Tibial nerve (tissue), 4 donors: Measurements from ENCODE around the gene PAPPA2. TPM values are rescaled to one million over a fixed set of nuclear protein-coding genes. Genes with fewer than 3 reads are reported as not detected.

ENCODE experiments used
- DNase-seq, 2 donors: peaks; one replicate each; pipeline ENCODE4 v3.0.0-alpha.2; 2019; ENCODE audit warnings: low spot score in 2 of 2
- H3K27ac ChIP-seq, 4 donors: fragments of 200-600 bp; sonication (generic) in 3 of 4; one replicate each; pipeline ENCODE4 v1.5.1; 2017 to 2019; ENCODE audit warnings: mild to moderate bottlenecking in 1 of 4
- H3K27me3 ChIP-seq, 2 donors: fragments of 200-600 bp; sonication (generic) in 1 of 2; one replicate each; pipeline versions ENCODE4 v1.5.1 to v1.6.0; 2017 to 2019
- H3K36me3 ChIP-seq, 3 donors: fragments of 200-600 bp; sonication (generic); one replicate each; pipeline ENCODE4 v1.5.1; 2018 to 2019
- H3K4me1 ChIP-seq, 4 donors: fragments of 200-600 bp; sonication (generic) in 3 of 4; one replicate each; pipeline ENCODE4 v1.5.1; 2017 to 2019
- H3K4me3 ChIP-seq, 4 donors: fragments of 200-600 bp; sonication (generic) in 3 of 4; one replicate each; pipeline ENCODE4 v1.5.1; 2017 to 2019; ENCODE audit warnings: mild to moderate bottlenecking in 1 of 4, moderate library complexity in 1 of 4
- H3K9me3 ChIP-seq, 4 donors: fragments of 200-600 bp; sonication (generic) in 3 of 4; one replicate each; pipeline ENCODE4 v1.5.1; 2017 to 2019
- EP300 ChIP-seq, 2 donors: sonication (generic); formaldehyde crosslinking; IDR thresholded peaks; one replicate each; pipeline ENCODE4 v1.6.1; 2017; ENCODE audit warnings: antibody characterized with exemption in 2 of 2, mild to moderate bottlenecking in 1 of 2
- POLR2A ChIP-seq, 2 donors: fragments of 450-650 bp; IDR thresholded peaks; one replicate each; pipeline ENCODE4 v1.6.1; 2017; ENCODE audit warnings: antibody characterized with exemption in 2 of 2, mild to moderate bottlenecking in 2 of 2, moderate library complexity in 2 of 2
- WGBS, 2 donors: methylation state at CpG; one replicate each; pipeline ENCODE4 v1.1.5; 2018; 5-methylcytosine and 5-hydroxymethylcytosine counted together
- total RNA-seq, 4 donors: library from RNA; depleted of rRNA; stranded (reverse); fragments of >200 nt; gene quantifications; one replicate each; pipeline ENCODE4 v1.1.0, GENCODE V29; 2016
- TF ChIP-seq, protein P1 (sequence below), 5 experiments: fragments of 200-600 bp in 3 of 5; fragments of 450-650 bp in 2 of 5; sonication (generic) in 3 of 5; IDR thresholded peaks; one replicate each; pipeline ENCODE4 v1.5.1; 2016 to 2019; ENCODE audit warnings: antibody characterized with exemption in 5 of 5, mild to moderate bottlenecking in 3 of 5, moderate library complexity in 2 of 5

Gene PAPPA2
- total RNA-seq, 4 donors from 2014 or later, result 0.20 to 0.90 (median 0.21) TPM

GRCh38 chr1:176471338-176472121 lies 8.6 kb downstream of the PAPPA2 start:
- Histone ChIP-seq H3K27ac (no peak overlapping the region), H3K9me3 (no peaks in the 10 kb centered on the region), H3K4me1 (no peaks in the 10 kb centered on the region), H3K27me3 (no peaks in the 10 kb centered on the region), H3K36me3 (no peaks in the 10 kb centered on the region), H3K4me3 (no peak overlapping the region)
- TF ChIP-seq, protein P1, sequence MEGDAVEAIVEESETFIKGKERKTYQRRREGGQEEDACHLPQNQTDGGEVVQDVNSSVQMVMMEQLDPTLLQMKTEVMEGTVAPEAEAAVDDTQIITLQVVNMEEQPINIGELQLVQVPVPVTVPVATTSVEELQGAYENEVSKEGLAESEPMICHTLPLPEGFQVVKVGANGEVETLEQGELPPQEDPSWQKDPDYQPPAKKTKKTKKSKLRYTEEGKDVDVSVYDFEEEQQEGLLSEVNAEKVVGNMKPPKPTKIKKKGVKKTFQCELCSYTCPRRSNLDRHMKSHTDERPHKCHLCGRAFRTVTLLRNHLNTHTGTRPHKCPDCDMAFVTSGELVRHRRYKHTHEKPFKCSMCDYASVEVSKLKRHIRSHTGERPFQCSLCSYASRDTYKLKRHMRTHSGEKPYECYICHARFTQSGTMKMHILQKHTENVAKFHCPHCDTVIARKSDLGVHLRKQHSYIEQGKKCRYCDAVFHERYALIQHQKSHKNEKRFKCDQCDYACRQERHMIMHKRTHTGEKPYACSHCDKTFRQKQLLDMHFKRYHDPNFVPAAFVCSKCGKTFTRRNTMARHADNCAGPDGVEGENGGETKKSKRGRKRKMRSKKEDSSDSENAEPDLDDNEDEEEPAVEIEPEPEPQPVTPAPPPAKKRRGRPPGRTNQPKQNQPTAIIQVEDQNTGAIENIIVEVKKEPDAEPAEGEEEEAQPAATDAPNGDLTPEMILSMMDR (IDR thresholded peaks at IDR 0.05), result no peak
- TF ChIP-seq EP300 (IDR thresholded peaks at IDR 0.05) (no peak), POLR2A (IDR thresholded peaks at IDR 0.05) (no peak)
- WGBS, 2 donors, result 80 to 87% methylated on average over 5 of the region's 5 CpGs
- no peak for DNase-seq

GRCh38 chr1:176479971-176480370 lies 17.0 kb downstream of the PAPPA2 start:
- DNase-seq, result no peak
- H3K27ac ChIP-seq, result no peak overlapping the region
- H3K9me3 ChIP-seq, result no peaks in the 10 kb centered on the region
- H3K27me3 ChIP-seq, result no peaks in the 10 kb centered on the region
- no peaks in the 10 kb centered on the region for H3K4me1 ChIP-seq
- H3K4me3 ChIP-seq, result no peak overlapping the region
- no peaks in the 10 kb centered on the region for H3K36me3 ChIP-seq
- 28 to 41% methylated on average over 7 of the region's 7 CpGs for WGBS, 2 donors
- TF ChIP-seq EP300 (IDR thresholded peaks at IDR 0.05) (no peak), POLR2A (IDR thresholded peaks at IDR 0.05) (no peak)

GRCh38 chr1:176480750-176481149 lies 17.8 kb downstream of the PAPPA2 start:
- Histone ChIP-seq H3K4me1 (no peaks in the 10 kb centered on the region), H3K4me3 (no peak overlapping the region), H3K27ac (no peak overlapping the region), H3K27me3 (no peaks in the 10 kb centered on the region), H3K9me3 (no peaks in the 10 kb centered on the region), H3K36me3 (no peaks in the 10 kb centered on the region)
- WGBS, 2 donors, result 75 to 80% methylated on average over 9 of the region's 9 CpGs
- TF ChIP-seq POLR2A (IDR thresholded peaks at IDR 0.05) (no peak), EP300 (IDR thresholded peaks at IDR 0.05) (no peak)
- TF ChIP-seq, protein P1 (IDR thresholded peaks at IDR 0.05), result no peak
- DNase-seq, result no peak

DNA sequence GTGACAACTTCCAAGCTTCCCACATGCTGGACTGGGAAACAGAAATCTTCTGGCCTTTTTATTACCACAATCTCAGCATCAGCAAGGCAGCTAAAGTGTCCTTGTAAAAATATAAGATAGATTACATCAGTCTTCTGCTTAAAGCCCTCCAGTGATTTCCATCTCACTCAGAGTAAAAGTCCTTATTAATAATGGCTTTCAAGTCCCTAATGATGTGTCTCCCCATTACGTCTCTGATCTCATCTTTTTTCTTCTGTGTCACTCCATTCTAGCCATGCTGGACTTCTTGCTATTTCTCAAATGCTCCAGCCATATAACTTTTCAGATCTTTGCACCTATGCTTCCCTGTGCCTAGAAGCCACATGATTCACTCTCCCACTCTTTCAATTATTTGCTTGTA lies 22.1 kb downstream of the PAPPA2 start:
- TF ChIP-seq, protein P1 (IDR thresholded peaks at IDR 0.05), result no peak
- TF ChIP-seq EP300 (IDR thresholded peaks at IDR 0.05), result no peak
- no peak for TF ChIP-seq POLR2A (IDR thresholded peaks at IDR 0.05)
- no peak overlapping the region for H3K4me3 ChIP-seq
- no peaks in the 10 kb centered on the region for H3K36me3 ChIP-seq
- H3K27me3 ChIP-seq, result no peaks in the 10 kb centered on the region
- no peaks in the 10 kb centered on the region for H3K9me3 ChIP-seq
- H3K27ac ChIP-seq, result no peak overlapping the region
- no peaks in the 10 kb centered on the region for H3K4me1 ChIP-seq
- no peak for DNase-seq
- 45 to 70% methylated on average over 1 of the region's 1 CpG for WGBS, 2 donors

DNA sequence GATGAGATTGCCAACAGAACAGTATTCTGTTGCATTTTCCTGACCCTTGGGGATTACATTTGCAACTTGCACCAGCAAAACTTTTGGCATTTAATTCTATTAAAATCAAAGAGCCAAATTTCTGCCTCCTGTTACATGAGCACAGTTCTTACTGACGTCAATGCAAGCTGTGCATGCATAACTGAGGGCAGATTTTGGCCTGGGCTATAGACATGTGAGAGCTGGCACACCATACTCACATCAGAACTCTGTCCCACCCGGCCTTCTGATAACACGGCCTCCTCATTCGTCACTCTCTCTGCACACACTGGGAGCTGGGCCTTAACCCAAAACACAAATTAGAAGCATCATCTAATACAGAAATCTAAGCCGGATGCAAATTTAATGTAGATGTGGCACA lies 31.5 kb downstream of the PAPPA2 start:
- DNase-seq, result no peak
- Histone ChIP-seq H3K27me3 (no peaks in the 10 kb centered on the region), H3K27ac (no peak overlapping the region), H3K9me3 (no peaks in the 10 kb centered on the region), H3K4me1 (no peaks in the 10 kb centered on the region), H3K4me3 (no peak overlapping the region), H3K36me3 (no peaks in the 10 kb centered on the region)
- no peak for TF ChIP-seq EP300 (IDR thresholded peaks at IDR 0.05)
- TF ChIP-seq, protein P1 (IDR thresholded peaks at IDR 0.05), result no peak
- no peak for TF ChIP-seq POLR2A (IDR thresholded peaks at IDR 0.05)
- 73% methylated on average over 5 of the region's 5 CpGs for WGBS, 2 donors
